HG03280 (cell line): ENCODE data around the gene HIVEP2.

Source experiments
- ATAC-seq: cut with Tn5 transposase; IDR thresholded peaks from one replicate; pipeline ENCODE4 v1.9.1; 2021; ENCODE audit warnings: mild to moderate bottlenecking, moderate library complexity; ENCODE audit not compliant: unreplicated experiment

HIVEP2 gene

DNA sequence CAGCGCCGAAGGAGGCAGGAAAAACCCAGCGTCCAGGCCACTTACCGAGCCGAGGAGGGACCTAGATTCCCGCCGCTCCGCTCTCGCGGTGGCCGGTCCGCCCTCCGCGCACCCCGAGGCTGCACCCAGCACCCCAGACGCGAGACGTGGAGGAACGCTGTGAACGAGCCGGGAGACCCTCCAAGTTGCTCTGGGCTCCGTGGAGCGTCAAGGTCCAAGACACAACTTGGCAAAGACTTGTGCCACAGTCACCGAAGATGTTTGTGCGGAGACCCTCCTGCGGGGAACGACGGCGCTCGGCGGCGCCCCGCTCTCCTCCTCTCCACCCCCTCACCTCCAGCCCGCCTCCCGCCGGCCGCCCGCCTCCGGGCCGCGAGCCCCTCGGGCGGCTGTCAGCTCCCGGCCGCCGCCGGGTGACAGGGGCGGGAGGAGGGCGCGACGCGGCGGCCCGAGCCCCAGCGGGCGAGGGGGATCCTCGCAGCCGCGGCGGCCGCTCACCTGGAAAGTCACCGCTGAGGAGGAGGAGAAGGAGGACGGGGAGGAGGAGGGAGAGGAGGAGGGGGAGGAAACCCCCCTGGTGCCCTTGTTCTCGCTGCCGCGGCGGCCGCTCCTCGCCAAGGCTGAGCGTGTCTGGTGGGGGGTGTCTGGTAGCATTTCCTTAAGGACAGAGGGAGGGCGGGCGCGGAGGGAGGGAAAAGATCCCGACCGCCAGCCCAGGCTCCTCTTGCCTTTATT is 637 bp upstream of the HIVEP2 start:
- ATAC-seq, result peak; percentile 20

DNA sequence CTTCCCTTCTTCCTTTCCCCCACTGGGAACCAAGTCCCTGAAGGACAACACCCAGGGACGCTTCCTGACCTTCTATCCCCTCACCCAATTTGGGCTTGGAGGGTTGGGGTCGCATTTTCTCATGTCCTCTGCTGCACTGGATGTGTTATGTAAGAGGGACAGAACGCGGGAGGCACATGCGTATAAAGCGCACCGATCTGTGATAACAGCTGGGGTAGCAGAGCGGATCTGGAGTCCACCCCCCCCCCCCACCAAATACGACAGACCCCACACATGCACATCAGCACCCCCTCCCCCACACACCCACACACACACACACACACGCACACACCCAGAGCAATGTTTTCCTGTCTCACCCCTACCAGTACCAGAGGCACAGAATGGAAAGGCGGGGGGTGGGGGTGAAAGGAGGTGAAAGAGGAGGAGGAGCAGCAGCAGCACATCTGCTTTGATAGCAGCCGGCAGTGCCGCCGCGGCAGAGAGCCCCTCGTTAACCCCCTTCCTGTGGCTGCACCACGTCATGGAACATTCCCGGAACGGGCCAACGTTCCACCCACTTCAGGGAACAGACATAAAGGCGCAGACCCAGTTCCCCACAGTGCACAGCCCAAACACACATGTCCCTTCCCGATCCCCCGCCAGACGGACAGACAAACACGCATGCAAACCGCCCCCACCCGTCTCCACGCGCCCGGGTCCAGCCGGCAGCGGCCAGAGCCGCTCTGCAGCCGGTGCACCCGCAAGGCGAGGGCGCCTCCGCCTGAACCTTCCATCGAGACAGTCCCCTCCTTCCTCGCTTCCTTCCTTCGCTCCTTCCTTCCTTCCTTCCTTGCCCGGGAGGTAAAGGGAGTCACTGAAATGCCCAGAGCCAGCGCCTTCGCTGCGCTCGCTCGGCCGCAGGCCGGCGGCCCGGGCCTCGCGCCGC is 590 bp downstream of the HIVEP2 start:
- peak; percentile 8 for ATAC-seq

DNA sequence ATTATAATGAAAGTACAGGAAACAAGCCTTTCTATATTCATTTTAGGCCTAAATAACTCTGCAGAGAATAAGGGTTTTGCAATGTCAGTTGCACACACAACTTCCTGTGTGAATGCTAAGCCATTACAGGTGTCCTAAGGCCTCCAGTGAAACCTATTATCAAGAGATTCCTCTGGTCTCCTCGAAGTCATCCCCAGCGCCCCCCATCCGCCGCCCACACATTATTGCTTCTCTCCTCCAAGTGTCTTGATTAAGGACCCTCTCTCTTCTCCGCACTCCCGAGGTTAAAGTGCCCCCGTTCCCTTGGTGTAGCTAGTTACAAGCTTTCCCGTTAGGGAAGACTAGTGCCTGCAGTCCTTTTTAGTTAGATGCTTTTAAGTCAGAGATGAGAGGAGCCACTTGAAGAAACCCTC is 1.3 kb downstream of the HIVEP2 start:
- no peak for ATAC-seq

DNA sequence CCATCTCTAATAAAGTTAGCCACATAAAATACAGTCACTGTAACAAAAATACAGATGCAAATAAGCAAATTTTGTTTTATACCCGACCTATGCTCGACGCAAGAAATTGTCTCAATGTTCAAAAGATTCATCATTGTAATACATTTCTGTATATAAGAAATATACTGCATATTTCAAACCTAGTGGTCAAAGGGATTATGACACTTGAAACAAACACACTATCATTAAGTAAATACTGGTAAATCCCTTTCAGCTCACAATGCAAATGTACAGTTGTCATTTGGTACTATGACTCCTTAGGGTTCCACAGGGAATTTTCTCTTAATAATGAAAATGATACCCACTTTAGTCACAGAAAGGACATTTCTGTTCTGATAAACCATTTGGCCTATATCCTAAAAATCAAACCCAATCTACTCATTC is 2.2 kb downstream of the HIVEP2 start:
- no peak for ATAC-seq

- no peak for ATAC-seq
Measured at GRCh38 chr6:142942238-142942637, 2.7 kb downstream of the HIVEP2 start.

DNA sequence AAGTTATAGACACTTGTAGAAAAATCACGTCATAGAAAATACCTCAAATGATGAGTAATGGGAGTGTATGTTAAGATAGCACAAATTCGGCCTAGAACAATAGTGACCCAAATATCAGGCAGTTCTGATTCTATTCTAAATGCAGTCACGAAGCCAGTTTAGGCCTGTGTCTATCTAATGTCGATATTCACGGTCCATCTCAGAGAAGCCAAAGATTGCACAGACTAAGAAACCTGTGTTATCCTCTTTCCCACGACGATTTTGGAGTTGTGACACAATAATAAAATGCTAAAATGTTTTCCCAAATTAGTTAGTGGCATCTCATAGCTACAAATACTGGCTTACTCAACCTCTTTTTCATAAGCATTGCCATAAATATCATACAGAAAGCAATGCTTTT is 4.0 kb downstream of the HIVEP2 start:
- ATAC-seq, result no peak

DNA sequence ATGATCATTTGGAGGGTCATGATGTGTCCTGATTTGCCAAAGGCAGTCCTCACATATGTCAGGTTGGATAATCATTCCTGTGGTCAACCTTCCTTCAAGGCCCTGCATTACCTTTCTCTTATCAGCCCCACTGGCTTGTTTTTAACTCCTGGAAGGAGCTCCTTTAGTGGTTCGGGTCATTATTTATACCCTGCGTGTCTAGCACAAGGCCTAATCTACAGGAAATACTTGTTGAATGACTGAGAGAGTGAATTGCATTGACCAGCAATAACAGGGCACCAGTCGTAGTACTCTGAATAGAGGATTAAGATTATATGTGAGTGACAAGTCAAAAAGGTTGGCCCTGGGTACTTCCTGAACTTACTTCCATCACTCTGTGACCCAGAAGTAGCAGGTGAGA is 4.5 kb downstream of the HIVEP2 start:
- ATAC-seq, result no peak

GRCh38 chr6:142938510-142938909 is 6.5 kb downstream of the HIVEP2 start:
- ATAC-seq, result no peak

DNA sequence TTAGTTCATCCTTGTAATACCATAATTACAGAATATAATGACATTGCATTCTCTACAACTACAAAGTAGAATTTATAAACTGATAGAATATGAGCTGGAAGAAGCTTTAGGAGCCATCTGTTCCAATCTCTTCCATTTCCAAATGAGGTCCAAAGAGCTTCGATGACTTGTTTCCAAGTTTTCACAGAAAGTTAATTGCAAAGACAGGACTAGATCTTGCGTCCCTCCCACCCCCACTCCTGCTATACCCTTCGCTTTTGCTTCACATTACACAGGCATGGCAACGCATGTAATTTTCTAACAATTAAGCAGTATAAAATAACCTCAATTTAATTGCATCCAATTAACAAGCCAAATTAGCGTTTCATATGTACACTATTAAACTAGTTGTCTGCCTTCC is 7.0 kb downstream of the HIVEP2 start:
- ATAC-seq, result no peak

DNA sequence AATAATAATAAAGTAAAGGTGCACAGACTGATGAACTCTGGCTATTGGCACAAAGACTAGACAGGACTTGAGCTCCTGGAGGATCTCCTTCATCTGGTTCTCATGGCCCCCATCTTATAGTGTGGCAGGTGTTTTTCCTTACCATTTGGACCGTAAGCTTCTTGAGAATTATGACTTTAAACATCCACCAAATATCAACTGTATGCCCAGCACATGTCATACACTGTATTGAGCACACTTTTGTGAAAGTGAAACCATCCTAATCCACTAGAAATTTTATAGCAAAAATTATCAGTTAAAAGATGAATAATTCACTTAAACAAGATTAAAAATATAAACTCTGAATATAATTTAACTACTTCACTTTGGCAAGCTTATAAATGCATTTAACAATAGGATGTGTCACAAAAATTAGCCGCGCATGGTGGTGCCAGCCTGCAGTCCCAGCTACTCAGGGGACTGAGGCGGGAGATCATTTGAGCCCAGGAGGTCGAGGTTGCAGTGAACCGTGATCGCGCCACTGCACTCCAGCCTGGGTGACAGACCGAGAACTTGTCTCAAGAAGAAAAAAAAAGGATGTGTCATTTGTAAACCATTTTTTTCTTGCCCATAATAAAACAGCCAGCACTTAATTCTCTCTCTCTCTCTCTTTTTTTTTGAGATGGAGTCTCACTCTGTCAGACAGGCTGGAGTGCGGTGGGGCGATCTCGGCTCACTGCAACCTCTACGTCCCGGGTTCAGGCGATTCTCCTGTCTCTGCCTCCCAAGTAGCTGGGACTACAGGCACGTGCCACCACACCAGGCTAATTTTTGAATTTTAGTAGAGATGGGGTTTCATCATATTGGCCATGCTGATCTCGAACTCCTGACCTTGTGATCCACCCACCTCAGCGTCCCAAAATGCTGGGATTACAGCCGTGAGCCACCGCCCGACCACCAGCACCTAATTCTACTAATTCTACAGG is 9.1 kb downstream of the HIVEP2 start:
- ATAC-seq, result peak; percentile 48

- no peak for ATAC-seq
Measured at GRCh38 chr6:142934599-142934998, 10.4 kb downstream of the HIVEP2 start.

DNA sequence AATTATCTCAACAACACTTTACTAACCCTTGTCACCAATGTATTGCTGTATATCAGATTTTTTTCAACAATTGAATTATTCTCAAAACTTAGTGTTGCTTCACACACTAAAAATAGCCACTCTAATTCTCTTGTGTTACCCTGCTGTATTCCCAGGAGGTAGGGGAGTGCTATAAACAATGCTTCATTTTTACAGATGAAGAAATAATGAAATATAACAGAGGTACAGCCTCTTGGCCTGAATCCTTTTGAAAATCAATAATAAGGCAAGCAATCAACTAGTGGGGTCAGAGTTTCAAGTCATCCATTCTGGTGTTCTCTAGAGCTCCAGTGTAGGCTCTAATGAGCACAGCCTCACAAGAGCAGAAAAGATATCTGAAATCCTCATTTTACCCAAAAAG is 10.9 kb downstream of the HIVEP2 start:
- no peak for ATAC-seq

DNA sequence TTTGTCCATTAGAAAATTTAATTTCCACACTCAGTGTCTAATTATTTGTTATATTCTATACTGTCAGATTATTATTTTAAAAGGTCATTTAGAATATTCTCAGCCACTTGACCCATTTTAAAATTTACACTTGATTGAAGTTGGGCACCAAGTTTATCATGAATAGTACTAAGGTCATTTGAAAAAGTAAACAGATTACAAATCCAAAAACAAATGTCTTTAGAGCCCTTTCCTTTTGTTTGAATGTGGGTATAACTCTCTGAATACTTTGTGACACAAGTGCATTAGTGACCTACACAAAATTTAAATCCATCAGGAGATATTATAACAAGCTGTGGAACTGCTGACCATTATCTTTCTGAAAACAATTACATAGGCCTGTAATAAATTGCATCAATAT is 11.3 kb downstream of the HIVEP2 start:
- ATAC-seq, result no peak

- peak; percentile 27 for ATAC-seq
Measured at GRCh38 chr6:142932889-142933288, 12.1 kb downstream of the HIVEP2 start.

DNA sequence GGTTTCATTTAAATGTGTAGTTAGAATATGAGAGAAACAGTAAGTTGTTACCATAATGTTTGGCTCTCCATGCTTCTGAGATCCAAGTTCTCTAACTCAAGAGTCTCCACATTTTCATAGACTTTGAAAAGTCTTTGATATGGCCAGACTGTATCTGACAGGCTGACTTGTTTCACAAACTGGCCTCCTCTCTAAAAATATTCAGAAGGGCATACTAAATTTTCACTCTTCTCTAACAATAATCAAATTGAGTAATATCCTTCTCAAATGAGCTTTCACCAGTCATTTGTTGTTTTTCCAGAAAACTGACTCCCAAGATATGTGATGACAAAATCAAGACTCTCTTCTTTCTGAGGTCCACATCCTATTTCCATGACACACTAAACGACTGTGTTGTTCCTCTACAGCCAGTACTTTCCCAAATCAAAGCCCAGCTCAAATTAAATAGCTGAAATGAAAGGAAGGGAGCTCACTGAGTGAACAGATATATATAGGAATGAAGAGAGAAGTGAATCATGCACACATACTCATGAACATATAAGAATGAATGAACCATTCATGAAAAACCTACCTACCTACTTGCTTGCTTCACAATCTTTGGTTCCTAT is 15.1 kb downstream of the HIVEP2 start:
- ATAC-seq, result no peak

DNA sequence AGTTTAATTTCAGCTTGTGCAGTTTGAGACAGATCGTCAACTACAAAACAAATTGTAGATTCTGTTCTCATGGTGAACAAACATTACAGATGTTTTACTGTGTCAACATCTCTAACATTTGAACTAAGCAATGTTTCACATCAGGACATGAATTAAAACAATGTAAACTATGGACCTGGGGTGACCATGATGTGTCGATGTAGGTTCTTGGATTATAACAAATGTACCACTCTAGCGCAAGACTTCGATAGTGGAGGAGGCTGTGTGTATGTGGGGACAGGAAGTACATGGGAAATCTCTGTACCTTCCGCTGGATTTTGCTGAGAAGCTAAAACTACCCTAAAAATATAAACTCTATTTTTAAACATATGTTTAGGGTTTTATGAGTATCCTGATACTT is 17.1 kb downstream of the HIVEP2 start:
- no peak for ATAC-seq

GRCh38 chr6:142927271-142927580 is 17.8 kb downstream of the HIVEP2 start:
- no peak for ATAC-seq

DNA sequence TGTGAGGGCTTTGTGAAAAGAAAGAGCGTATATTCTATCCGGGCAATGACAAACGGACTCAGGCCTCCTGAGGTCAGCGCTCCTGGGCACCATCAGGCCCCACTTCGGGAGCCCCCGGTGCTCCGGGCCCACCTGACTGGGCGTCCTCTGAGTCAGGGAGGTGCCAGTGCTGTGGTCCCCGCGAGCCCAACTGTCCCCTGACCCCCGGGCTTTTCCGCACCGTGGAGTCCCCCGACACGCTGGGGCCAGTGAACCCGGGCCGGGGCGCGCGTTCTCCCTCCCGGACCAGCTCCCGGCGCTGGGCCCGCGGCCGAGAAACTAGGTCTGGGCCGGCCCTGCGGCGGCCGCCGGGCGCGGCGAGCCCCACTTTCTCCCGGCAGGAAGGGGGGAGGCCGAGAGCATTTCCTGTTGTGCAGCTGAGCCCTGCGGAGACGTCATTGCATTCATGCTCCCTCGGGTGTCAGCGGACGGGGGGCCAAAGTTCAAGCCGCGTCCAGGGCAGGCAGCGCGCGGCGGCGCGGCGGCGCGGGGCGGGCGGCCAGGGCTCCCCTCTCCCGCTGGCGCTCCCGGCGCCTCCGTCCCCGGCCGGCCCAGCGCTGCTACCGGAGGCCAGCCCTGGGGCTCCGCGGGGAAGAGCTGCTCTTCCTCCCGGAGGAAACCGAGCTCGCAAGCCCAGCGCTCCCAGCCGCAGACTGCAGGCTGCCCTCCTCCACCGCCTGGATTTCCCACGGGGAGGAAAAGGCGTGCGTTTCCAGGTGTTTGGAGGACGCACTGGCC is 18.3 kb downstream of the HIVEP2 start:
- peak; percentile 87 for ATAC-seq

DNA sequence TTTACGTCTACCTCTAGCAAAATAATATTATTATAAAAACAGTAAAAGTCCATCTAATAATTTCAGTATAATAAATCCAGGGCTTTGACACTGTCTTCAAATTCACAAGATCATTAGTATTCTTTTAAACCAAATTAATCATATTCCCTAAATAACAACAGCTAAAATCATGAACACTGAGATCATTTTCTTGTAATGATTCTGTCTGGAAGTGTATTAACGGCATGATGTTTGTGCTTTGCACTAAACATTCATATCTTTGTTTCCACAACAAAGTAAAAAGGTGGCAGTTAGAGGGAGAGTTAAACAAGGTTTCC is 18.8 kb downstream of the HIVEP2 start:
- ATAC-seq, result no peak

DNA sequence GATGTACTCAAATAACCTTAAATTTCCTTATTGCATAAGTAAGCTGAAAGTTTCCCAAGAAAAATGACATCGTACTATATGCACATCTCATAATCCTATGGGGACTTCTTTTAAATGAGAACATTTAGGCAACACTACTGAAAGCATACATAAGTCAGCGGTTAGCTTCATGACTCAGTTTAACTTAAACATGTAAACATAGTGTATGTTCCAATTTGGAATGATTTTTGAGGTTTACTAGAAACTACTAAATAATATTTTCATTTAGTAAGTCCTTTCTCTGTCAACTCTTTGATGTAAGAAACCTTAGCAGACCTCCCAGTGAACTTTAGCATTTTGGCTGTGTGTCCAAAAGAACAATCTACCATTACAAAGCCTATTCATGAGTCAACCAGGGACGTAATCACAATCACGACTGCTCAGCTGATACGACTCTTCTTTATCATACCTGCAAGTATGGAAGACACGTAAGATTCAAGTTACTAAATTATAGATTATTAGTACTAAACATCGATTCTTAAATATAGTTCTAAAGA is 19.3 kb downstream of the HIVEP2 start:
- no peak for ATAC-seq
